NCI-H2081 treated with DMSO at 0.1 percent for 48 hours (cell line): Measurements from ENCODE around the gene RREB1.

Experiments
- DNase-seq: peaks from one replicate; lab custom pipeline; 2025; lab: John Stamatoyannopoulos, UW

RREB1 gene

GRCh38 chr6:7193122-7193521, 85.4 kb downstream of the RREB1 start:
- no peak for DNase-seq

GRCh38 chr6:7194657-7195056, 86.9 kb downstream of the RREB1 start:
- no peak for DNase-seq

- no peak for DNase-seq
Observed at GRCh38 chr6:7195339-7196018, 87.7 kb downstream of the RREB1 start.

GRCh38 chr6:7196019-7196402, 88.2 kb downstream of the RREB1 start:
- no peak for DNase-seq

GRCh38 chr6:7196685-7197283, 89.0 kb downstream of the RREB1 start:
- DNase-seq = no peak

GRCh38 chr6:7197747-7198146, 90.0 kb downstream of the RREB1 start:
- no peak for DNase-seq

- DNase-seq = no peak
Observed at GRCh38 chr6:7198833-7199800, 91.4 kb downstream of the RREB1 start.

- DNase-seq = no peak
Observed at GRCh38 chr6:7200598-7201443, 93.1 kb downstream of the RREB1 start.

- DNase-seq = no peak
Observed at GRCh38 chr6:7201444-7201731, 93.6 kb downstream of the RREB1 start.

GRCh38 chr6:7201732-7202541, 94.2 kb downstream of the RREB1 start:
- DNase-seq = no peak

- DNase-seq = no peak
Observed at GRCh38 chr6:7202950-7203349, 95.2 kb downstream of the RREB1 start.

- no peak for DNase-seq
Observed at GRCh38 chr6:7203939-7204338, 96.2 kb downstream of the RREB1 start.

GRCh38 chr6:7204726-7205125, 97.0 kb downstream of the RREB1 start:
- no peak for DNase-seq

GRCh38 chr6:7207720-7208119, 100.0 kb downstream of the RREB1 start:
- DNase-seq = no peak

GRCh38 chr6:7213416-7213815, 105.7 kb downstream of the RREB1 start:
- DNase-seq = no peak

- DNase-seq = no peak
Observed at GRCh38 chr6:7214468-7214867, 106.7 kb downstream of the RREB1 start.

- no peak for DNase-seq
Observed at GRCh38 chr6:7215131-7215530, 107.4 kb downstream of the RREB1 start.

GRCh38 chr6:7215798-7216231, 108.1 kb downstream of the RREB1 start:
- DNase-seq = no peak

GRCh38 chr6:7216941-7217621, 109.3 kb downstream of the RREB1 start:
- no peak for DNase-seq

GRCh38 chr6:7218406-7218988, 110.7 kb downstream of the RREB1 start:
- DNase-seq = no peak
